T-helper 1 cell (primary cell): Measurements from ENCODE around the gene RAB34.
A peak's percentile ranks its signal among the peaks of the same experiment; 100 is the strongest.

Source experiments
- DNase-seq, 5 donors: peaks; one replicate each; pipeline ENCODE4 v3.0.0-alpha.2; 2012 to 2020
- total RNA-seq, 4 donors: gene quantifications; one replicate each; lab custom pipeline; 2026; lab: John Stamatoyannopoulos, UW

The RAB34 gene
- total RNA-seq, result 4.6 to 72.0 (median 9.0) reads per million in 4 donors

DNA sequence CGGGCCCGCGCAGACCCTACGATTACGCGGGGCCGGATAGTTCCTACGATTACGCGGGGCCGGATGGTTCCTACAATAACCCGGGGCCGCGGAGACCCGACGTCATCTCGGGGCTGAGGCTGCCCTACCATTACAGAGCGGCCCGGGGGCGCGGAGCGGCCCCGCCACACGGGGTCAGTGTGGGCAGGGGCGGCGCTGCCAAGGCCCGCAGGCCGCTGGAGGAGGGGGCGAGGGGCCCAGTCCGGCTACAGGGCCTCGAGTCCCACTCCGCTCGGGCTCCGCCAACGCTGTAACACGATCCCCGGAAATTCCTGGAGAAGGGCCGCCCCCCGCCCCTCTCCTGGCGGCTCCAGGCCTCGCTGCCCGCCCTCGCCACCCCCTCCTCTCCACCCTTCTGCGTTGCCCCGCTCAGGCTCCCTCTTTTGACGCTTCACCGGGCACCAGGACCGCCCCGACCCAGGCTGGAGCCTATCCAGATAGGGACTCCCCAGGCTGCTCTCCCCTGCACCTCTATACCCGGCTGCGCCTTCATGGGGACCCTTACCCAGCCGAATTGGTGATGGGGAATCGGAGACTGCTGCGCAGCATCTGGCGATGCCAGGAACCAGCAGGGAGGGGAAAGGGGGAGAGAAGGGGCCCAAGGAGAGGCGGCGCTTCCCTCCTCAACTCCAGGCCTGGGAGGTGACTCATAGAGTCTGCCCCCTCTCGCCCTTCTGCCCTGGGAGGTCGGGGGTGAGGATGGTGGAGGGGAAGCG lies at the start of gene RAB34:
TSS of gene RAB34 (minus strand) at position 291 of the 755 bp plus-strand sequence. CDS start 602 bp downstream, outside the sequence.
- DNase-seq, result peak in 1 of 5 donors; percentile 31

DNA sequence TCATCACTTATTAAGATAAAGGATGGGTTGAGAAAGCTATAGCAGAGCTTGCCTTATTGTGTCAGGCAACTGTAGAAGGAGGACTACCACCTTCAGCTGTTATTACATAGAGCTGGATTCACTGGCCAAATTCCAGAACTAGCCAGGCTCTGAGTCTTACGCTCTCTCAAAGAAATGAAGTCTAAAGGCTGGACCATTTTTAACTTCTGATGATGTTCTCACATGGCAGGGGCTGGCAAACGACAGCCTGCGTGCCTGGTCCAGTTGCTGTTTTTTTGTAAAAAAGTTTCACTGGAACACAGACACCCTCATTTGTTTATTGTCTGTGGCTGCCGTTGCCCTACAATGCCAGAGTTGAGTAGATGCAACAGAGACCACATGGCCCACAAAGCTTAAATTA lies 47.4 kb upstream of the RAB34 start:
- DNase-seq, result no peak

DNA sequence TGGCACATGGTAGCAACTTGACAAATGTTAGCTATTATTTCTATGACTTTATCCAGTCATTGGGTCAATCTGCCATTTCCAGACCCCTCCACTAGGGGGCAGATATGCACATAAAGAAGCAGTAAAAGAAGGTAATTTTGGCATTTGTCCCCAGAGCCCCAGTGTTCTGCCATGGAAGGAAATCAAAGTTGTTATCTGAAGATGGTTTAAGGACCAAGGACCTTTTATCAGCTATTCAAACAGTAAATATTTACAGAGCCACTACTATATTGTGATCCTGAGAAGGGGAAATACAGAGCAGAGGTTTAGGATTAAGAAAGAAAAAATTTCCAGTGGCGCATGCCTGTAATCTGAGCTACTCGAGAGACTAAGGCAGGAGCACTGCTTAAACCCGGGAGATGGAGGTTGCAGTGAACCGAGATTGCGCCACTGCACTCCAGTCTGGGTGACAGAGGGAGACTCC lies 46.2 kb upstream of the RAB34 start:
- DNase-seq, result peak; percentile 48 to 76 (median 62)

DNA sequence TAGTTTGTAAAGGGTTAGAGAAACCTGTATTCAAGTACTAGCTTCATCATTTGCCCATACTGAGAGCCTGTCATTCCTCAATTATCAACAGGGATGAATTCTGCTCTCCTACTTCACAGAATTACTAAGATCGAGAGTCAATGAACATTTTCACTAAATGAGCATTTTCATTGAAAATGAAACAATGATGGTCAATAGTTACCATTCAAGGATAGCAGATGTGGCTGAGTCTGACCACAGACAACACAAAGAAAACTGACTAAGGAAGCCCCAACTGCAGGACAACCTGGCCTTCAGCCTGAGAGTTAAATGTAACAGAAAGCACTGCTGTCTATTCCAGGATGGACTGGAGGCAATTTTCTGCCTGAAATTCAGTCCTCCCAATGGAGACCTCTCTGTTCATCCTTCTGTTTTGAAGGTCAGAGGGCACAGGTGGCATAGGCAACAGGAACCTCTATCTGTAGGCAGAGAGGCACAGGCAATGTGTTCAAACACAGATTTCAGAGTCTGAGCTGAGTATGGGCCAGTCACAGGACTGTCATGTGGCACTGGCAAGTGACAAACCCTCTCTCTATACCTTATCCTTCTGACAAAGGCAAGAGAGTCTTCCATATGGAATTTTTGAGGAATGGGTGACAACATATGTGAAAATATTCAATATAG lies 45.6 kb upstream of the RAB34 start:
- no peak for DNase-seq

DNA sequence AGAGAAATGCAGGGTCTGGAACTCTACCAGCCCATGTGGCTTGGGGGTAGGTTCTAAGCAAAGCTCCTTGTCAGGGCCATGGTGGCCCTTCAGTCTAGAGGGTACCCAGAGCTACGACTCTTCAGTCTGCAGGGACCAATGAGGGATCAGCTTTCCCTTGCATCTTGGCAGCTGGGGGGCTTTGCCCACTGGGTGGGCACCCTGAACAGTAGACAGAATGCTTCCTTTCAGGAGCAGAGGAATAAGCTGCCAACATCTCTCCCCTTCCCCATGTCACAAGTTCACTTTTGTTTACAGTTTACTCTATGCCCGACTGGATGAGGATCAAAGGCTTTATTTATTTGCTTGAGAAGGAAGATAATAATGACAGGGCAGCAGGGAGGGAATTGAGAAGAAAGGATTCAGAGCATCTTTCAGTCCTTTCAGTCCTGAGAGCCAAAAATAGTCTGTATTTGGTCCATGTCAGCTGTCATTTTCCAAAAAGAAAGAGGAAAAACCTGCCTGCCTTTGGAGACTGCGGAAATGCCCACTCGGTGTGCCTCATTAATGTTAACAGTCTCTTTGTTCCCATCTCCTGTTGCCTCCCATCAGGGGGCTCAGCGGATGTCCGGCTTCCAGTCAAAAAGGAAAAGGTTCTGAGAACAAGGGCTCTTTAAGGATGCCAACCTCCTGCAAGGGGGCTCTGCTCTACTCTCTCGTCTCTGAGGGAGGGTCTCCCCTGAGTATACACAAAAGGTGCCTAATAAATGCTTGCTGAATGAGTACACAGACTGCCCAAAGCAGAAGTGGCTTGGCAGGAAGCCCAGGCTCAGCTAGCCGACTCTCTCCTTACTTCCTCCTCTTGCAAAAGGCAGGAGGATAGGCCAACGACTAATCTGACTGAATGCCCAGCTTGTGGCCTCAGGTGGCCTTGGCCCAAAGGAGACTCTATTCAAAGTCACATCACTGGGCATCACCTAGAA lies 43.2 kb upstream of the RAB34 start:
- DNase-seq, result no peak

DNA sequence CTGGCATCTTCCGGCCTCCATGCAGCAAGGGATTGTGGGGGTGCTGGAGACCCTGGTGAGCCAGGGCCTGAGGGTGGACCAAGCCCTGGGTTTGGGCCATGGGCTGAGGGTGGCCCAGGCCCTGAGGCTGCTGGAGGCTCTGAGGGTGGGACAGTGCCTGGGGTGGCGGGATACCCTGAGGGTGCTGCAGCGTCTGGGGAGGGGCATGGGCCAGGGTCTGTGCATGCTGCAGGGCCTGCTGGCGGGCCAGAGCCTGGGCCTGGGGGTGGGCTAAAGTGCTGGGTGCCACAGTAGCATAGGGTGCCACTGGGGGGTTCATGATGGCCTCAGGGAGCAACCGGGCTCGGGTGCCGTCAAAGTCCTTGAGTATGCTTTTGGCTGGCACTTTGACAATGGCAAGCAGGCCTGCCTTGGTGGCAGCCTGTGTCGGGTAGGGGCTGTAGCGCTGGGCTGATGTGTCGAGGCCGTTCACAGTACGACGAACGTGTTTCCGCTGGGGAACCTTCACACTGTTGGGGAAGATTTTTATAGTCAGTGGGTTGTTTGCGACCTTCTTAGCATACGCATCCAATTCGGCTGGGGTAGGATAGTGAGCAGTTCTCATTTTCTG lies 41.7 kb upstream of the RAB34 start:
- DNase-seq, result no peak

DNA sequence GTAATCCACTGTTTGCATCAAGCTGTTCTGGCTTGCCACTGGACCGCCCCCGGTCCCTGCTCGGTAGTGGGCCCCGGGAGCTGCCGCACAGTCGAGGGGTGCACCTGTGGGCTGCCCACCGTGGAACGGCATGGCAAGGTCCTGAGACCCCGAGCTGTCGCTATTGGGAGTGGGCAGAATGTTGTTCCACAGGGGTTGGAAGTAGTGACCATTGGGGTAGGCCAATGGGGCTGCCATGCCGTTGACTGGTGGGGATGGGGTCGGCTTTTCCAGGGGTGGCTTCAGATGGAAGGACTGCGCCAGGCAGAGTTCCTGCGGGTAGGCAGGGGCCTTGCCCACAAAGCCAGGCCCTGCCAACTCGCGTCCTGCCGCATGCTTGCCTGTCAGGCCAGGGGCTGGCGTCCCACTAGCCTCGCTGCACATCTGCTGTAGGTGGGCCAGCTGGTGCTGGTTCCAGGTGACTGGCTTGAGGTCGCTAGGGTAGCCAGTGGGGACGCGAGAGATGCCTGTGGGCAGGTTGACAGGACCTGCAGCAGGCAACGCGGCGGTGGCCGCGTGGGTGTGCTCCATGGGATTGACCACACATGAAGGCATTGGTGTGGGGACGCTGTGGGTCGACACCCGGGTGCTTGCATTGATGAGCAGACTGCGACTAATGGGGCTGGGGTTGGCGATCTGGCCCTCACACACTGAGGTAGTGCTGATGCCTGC lies 40.9 kb upstream of the RAB34 start:
- DNase-seq, result no peak

- no peak for DNase-seq
Measured at GRCh38 chr17:28756049-28756804, 38.6 kb upstream of the RAB34 start.

GRCh38 chr17:28755486-28755885 lies 37.8 kb upstream of the RAB34 start:
- no peak for DNase-seq

DNA sequence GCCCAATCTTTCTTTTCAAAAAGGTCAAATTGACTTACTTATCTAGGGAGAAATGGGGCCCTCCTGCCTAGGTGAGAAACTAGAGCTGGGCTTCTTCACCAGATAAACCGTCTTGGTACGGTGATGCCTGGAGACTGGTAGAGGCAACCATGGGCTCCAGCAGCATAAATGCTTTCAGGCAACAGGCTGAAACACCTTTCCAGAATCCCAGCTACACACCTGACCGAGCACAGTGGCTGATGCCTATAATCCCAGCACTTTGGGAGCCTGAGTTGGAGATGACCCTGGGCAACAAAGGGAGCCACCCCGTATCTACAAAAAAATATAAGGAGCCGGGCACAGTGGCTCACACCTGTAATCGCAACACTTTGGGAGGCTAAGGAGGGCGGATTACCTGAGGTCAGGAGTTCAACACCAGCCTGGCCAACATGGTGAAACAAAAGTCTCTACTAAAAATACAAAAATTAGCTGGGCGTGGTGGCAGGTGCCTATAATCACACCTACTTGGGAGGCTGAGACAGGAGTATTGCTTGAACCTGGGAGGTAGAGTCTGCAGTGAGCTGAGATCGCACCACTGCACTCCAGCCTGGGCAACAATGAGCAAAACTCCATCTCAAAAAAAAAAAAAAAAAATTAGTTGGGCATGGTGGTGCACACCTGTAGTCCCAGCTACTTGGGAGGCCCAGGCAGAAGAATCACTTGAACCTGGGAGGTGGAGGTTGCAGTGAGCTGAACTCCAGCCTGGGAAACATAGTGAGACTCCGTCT lies 34.1 kb upstream of the RAB34 start:
- no peak for DNase-seq

- peak; percentile 76 to 88 (median 84) for DNase-seq
Measured at GRCh38 chr17:28750178-28751047, 32.7 kb upstream of the RAB34 start.

DNA sequence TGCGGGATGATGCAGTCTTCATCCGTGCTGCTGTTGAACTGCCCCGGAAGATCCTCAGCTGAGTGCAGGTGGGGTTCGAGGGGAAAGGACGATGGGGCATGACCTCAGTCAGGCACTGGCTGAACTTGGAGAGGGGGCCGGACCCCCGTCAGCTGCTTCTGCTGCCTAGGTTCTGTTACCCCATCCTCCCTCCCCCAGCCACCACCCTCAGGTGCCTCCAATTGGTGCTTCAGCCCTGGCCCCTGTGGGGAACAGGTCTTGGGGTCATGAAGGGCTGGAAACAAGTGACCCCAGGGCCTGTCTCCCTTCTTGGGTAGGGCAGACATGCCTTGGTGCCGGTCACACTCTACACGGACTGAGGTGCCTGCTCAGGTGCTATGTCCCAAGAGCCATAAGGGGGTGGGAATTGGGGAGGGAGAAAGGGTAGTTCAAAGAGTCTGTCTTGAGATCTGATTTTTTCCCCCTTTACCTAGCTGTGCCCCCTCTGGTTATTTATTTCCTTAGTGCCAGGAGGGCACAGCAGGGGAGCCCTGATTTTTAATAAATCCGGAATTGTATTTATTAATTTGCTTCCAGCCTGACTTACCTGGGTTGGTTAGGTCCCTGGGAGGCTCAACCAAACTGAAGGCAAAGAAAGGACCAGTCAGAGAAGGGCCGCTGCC lies 32.0 kb upstream of the RAB34 start:
- no peak for DNase-seq

- no peak for DNase-seq
Measured at GRCh38 chr17:28748852-28749515, 31.3 kb upstream of the RAB34 start.

GRCh38 chr17:28747801-28748750 lies 30.4 kb upstream of the RAB34 start:
- no peak for DNase-seq

GRCh38 chr17:28747051-28747691 lies 29.5 kb upstream of the RAB34 start:
- no peak for DNase-seq

DNA sequence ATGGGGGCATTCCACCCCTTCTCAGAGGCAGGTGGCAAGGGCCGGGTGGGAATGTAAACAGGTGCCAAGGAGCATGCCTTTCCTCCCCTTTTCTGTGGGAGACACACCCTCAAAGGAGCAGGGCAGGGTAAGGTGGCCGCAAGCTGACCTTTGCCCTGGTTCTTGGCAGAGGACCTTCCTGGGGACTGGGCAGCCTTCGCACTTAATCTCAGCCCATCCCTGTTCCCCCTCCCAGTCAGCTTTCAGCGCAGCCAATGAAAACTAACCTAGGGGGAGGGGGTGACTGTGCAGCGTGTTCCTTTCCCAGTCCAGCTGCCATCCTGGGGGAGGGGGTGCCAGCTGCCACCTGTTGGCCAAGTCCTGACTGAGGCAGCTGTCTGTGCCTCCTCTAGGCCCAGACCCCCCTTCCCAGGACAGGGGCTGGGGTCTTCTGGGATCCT lies 29.0 kb upstream of the RAB34 start:
- DNase-seq, result no peak
